HG03460 (cell line): ENCODE results near the gene ESPNL.

Source experiments
- ATAC-seq: cut with Tn5 transposase; IDR thresholded peaks from one replicate; pipeline ENCODE4 v1.9.1; 2021; ENCODE audit not compliant: unreplicated experiment

The ESPNL gene

DNA sequence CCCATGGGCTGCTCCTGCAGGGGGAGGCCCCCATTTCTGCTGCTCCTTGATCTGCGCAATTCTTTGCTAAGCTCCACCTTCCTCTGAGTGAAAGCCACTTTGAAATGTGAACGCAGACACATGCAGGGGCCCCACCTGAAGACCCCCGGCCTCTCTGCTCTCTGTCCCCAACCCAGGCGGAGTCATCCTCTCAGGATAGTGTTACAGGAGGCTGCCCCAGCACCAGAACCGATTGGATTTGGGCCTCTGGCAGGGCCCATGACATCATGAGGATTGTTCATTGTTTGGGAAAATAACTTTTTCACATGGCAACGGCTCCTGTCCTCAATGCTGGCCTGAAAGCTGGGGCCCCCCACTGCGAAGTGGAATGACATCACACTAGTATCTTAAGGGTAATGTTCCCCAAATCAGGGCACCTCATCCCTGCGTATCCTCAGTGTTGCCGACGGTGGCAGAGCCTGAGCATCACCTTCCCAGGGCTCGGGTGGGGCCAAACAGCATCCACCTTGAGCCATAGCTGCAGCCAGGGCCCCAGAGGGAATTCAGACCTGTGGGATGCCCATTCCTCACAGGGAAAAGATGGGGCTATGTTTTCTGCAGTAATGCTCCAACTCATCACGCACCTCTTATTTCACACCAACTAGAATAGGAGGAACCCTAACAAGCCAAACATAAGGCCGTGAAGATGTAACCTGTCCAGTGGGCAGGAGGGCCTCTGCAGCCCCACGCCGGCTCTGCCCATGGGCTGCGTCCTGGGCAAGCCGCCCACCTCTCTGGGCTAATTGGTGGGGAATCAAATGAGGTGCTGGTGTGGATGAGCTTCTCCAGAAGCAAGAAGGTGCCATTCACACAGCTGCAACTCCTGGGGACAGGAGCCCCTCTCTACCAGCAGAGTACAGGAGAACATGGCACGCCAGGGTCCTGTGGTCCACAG is 55.9 kb downstream of the ESPNL start:
- ATAC-seq, result no peak

DNA sequence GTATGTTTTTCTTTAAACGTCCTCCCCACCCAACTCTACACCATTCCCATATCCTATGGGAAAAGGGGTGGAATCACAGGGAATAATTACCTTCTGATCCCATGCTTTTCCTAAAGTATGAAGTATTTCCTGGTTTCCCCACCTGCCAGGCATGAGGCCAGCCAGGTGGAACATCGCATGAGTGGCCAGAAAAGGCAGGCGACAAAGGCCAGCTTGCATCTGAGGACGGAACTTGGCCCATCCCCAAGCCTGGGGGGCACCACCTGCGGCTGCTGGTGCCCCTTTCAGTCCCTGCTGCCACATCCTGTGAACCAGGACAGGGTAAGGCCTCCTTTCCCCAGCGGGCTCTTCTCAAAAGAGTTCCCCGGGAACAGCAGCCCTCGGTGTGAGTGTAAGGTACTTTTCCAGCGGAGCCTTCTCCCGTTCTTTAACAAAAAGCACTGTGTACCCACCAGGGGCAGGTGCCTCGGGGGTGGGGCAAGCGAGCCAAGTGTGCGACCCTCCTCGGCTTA is 57.4 kb downstream of the ESPNL start:
- ATAC-seq, result no peak

DNA sequence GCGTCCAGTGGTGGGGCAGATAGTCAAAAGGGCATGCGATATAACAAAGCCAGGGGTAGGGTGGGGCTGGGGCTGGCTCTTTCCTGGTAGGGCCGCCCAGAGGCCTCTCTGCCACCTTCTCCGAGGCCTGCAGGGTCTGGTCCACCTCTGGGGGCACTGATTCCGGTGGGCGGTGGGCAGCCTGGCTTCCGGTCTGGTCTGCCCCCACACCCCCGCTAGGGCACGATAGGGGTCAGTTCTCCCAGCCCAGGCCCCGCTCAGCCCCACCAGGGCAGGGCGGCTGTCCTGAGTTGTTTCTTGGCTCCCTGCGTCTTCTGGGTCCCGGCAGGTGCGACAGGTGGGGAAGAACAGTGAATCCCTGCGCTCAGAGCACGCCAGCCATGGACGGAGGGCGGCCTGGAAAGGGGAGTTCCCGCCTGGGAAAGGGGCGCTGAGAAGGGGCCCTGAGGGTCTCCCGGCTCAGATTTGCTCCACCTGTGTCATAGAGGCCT is 57.9 kb downstream of the ESPNL start:
- ATAC-seq, result no peak

DNA sequence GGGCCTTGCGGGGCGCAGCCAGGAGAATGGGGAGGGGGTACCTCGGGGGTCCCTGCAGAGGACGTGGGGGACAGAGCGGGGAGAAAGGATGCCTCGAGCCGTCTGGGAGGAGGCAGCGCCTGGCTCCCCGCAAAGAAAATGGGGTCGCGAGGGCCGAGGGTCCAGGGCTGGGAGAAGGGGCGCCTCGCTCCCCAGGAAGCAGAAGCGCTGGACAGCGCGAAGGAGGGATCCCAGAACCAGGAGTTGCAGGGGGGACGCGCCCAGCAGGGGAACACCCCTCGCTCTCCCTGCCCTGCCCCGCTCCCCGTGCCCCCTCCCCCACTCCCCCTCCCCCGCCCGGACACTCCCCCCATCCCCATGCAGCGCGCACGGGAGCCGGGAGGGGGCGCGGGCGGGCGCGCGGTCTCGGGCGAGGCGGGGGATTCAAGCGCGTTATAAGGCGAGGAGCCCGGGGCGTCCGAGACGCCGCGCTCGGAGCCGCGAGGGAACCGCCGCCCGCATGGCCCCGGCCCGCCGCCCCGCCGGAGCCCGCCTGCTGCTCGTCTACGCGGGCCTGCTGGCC is 58.5 kb downstream of the ESPNL start, which contains the start of gene ERFE:
Gene ERFE, plus strand, starts transcription at position 462 of the 562 bp plus-strand sequence. Its CDS starts 38 bp downstream, at position 500.
- ATAC-seq, result no peak

DNA sequence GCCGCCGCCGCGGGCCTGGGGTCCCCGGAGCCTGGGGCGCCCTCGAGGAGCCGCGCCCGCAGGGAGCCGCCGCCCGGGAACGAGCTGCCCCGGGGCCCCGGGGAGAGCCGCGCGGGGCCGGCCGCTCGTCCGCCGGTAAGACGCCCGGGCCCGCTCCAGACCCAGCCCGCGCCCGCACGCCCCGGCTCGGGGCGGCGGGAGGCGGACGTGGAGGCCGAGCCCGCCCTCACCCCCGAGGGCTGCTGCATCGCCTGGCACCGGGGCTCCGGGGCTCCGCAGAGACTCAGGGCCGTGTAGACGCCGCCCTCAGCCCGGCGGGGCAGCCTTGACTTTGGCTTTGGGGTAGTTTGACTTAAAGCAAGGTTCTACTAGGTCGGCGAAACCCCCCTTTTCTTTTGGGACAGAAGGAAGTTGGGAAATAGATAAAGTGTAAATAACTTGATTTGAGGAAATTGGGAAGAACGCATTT is 59.0 kb downstream of the ESPNL start:
- ATAC-seq, result no peak

DNA sequence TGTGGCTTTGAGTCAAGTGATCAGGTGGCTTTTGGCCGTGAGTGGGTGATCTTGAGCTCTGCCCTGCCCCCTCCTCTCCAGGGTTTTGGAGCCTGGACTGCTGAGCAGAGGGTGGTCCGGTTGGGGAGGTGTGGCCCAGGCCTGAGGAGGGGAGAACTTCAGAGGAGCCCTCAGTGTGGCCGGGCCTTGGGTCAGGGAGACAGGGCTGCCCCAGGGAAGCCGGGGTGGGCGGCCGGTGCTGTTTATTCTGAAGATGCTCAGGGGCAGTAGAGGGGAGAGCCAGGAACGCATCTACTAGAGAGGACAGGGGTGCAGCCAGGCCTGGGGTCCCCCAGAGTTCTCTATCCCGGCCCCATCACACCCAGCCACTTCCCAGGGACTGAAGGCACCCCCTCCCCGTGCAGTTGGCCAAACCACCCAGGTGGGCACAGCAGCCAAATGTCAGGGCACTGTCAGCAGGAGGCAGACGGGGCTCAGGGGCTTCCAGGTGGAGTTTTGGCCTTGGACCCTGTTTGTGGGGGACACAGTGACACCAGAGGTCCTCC is 59.6 kb downstream of the ESPNL start:
- ATAC-seq, result no peak

DNA sequence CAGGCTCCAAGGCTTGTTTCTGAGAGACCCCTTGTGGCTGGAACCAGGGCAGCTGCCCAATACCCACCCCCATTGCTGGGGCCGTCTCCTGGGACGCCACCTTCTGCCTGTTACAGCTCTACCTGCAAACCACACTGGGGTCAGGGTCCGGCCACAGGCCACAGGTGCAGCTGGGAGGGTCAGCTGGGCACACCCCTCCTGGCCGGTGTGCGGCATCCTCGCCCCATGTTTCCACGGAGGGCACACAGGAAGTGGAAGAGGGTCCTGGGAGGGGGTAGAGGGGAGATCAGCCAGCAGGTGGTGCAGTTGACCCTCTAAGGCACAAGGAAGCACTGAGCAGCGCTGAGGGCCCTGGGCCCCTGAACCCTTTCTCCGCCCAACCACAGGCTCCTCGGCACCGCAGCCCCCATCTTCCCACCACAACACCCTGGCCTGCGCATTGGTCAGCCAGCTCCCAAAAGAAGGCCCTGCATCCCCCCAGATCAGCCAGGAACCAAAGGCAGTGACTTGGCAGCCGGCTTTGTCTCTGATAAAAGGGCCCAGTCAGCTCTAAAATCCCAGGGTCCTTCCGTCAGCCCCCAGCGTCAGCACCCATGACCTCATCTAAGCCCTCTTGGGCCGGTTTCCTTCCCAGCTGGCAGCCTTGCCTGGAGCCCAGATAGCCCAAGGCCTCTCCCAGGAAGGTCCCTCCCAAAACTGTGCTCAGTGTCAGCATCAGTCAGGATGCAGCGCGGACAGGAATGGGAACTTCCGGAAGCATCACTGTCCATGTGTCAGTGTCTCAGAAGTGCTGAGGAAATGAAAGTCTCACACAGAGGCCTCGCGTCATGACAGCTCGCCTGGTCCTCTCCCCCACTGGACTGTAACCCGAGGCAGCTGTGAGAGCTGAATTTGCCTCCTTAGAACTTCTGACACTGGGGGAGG is 60.3 kb downstream of the ESPNL start:
- no peak for ATAC-seq

DNA sequence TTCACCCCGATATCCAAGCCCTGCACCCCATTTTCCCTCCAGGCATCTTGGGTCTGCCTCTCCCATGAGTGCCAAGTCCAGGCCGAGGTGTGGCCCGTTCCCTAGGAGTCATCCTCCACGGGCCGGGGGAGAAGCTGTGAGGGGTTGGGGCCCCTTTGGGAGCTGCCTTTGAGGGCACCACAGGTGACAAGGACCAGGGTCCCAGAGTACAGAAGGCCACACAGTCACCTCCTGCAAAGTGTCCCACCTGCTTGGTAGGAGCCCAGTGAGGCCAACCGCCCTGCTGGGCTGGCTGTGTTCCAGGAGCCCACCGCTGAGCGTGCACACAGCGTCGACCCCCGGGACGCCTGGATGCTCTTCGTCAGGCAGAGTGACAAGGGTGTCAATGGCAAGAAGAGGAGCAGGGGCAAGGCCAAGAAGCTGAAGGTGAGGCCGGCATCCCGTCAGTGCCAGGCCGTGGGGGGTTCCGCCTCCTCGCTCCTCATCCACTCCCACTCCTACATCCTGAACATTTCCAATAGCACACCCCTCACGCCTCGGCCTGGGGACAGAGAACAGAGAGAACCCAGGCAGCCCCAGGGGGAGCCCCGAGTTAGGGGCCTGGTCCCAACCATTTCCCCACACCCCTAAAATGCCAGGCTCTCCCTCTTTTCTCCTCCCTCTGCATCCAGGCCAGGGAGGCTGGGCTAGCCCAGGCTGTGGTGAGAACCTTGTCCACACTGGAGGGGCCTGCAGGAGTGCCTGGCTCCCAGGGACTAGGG is 61.3 kb downstream of the ESPNL start:
- no peak for ATAC-seq

DNA sequence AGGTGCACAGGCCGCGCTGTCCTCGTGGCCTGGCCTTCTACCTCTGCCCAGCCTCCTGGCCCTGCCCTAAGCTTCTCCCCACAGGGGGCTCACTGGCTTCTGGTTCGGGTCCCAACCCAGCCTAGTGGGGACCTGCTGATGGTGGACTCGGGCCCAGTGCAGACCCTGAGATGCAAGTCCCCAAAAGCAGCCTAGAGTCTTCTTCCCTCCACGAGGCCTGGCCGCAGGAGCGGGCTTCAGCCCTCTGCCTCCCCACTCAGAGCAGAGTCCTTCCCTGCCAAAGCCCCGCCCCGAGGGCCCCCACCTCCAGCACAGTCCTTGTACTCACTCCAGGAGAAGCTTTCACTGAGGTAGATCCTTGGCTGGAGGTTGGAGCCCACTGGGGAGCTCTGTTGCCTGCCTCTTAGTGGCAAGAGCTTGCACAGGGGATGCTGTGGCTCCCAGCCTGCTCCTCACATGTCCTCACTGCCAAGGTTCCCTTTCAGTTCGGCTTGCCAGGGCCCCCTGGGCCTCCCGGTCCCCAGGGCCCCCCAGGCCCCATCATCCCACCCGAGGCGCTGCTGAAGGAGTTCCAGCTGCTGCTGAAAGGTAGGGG is 62.2 kb downstream of the ESPNL start:
- no peak for ATAC-seq

DNA sequence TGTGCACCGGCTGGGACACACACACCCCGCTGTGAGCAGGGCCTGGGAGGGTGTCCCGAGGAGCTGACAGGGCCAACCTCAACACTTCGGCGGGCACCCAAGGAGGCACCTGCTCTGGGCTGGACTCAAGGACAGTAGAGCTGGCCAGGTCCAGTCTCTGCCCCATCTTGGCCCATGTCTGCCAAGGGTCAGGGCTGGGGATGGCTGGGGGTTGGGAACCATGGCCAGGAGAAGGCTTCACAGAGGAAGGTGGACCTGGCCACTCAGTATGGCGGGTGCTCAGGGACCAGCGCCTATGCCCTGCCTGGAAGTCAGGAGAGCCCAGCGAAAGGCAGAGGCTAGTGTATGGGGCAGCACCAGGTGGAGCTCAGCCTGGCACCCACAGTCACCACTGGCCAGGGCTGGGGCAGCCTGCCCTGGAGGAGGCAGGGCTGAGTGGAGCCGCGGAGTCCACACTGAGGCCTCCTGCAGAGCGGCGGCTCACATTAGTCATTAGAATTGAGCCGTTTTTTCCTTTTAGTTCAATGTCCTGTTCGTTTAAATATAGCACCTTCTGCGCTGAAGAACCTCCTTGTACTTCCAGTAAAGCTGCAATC is 62.8 kb downstream of the ESPNL start:
- no peak for ATAC-seq

DNA sequence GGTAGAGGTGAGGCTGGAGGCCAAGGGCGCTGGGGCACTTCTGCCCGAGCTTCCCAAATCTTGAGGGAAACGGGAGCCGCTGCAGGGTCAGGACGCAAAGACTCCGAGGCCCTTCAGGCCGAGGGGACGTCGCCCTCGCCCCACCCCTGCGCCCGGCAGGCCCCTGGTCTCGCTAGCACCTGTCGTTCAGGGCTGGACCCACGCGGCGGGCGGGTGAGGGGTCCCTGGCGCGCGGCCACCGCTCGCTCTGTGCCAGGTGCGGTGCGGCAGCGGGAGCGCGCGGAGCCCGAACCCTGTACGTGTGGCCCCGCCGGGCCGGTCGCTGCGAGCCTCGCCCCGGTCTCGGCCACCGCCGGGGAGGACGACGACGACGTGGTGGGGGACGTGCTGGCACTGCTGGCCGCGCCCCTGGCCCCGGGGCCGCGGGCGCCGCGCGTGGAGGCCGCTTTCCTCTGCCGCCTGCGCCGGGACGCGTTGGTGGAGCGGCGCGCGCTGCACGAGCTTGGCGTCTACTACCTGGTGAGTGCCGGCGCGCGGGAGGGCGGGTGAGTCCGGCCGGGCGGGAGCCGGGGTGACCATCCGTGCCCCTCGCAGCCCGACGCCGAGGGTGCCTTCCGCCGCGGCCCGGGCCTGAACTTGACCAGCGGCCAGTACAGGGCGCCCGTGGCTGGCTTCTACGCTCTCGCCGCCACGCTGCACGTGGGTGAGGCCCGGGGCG is 63.5 kb downstream of the ESPNL start:
- no peak for ATAC-seq

DNA sequence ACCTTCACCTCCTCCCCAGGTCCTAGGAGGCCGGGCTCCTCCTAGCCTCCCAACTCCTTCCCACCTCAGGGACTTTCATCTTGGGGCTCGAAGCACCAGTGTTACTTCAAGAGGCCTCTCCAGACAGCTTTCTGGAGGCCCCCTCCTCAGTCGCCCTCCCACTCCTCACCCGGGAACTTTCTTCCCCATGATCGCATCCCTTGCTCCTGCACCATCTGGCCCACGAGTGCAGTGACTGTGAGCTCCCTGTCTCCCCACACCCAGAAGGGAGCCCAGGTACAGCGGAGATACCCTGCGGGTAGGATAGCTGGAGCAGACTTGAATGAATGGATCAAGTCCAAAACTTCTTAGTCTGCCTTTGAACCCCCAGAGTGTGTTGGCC is 64.8 kb downstream of the ESPNL start:
- no peak for ATAC-seq

DNA sequence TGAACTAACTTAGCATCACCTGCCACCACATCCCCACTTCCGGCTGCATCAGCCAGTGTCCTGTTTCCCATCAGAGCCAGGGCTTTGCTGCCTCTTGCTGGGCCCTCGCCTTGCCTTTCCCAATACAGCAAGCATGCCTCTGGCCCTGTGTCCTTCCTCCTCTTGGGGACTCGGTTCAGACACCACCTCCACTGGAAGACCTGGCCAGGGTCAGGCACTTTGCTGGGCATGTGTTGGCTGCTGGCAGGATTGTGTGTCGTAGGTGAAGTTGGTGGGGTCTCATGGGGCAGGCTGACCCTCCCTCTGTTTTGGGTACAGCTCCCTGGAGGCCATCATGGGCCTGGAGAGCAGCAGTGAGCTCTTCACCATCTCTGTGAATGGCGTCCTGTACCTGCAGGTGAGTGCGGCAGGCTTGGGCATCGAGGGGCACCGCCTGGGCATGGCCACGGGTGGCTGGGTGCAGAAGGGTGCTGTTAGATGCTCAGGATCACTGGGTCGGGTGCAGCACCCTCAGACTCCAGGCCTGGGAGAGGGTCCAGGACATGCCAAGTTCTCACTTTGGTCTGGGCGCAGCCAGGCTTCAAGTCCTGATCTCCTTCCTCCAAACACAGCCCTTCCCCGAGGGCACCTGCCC is 65.3 kb downstream of the ESPNL start:
- ATAC-seq, result no peak

DNA sequence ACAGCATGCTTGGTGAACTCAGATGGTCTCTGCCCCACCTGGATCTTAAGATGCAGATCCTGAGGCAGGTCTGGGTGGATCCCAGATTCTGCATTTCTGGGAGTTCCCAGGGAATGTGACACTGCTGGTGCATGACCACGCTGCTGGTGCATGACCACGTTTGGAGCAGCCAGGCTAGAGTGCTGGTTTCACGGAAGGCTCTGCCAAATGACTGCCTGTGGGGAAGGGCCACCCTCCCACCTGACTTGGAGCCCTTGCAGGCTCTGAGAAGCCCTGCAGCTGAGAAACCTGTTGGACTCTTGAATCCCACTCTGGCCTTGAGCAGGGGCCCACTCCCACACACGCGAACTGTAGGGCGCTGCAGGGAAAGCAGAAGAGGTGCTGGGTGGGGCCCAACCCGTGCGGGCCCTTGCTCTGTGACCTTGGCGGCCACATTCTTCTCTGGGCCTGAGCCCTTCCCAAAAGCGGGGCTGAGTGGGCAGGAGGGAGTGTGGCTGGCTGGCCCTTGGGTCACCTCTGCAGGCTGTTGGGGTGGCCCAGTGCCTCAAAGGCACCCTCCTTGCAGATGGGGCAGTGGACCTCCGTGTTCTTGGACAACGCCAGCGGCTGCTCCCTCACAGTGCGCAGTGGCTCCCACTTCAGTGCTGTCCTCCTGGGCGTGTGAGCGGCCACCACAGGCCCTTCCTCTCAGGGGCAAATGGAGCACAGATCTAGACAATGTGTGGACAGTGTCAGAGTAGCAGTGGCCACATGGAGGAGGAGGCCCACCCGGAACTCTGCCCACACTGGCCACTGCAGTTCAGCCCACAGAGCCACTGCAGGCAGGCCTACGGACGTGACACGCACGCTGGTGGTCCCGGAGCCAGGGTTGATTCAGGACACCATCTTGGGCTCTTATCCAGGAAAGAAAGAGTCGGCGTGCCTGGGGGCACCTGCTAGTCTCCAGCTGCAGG is 66.5 kb downstream of the ESPNL start:
- ATAC-seq, result no peak

DNA sequence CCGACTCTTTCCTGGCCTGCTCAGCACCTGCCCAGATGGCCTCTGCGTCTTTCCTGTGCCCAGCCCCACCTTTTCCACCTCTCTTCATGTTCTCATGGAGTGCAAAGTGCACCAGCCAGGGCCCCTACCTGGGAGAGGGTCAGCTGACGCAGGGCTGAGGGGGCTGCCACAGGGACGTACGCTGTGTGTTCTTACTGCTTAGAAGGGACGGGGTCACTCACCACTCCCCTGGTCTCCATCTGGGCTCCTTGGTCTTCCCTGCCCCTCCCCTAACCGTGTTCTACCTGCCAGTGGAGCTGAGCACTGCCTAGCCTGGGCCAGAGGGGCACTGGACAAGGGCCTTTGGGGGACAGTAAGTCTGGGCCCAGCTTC is 67.2 kb downstream of the ESPNL start:
- no peak for ATAC-seq

DNA sequence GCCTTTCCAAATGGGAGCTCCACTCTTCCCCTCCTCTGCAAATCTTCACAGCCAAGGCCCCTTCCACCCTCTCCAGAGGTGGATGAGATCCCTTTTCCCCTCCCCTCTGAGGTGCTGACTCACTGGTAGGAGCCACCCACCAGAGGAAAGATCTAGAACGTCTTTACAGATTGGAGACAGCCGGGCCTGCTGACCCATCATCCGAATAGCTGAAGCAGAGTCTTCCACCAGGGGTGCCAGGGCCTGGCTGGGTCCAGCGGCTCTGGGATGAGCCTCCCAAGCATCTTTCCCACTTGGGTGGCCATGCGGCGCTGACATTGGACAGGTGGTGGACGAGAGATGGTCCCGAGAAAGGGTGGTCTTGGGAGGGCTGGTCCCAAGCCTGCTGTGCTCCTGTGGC is 67.6 kb downstream of the ESPNL start:
- no peak for ATAC-seq
